Femur (tissue), 1 donor: ENCODE measurements around the gene MAST3.
"Not testable (repeated sequence)": the region's sequence is repeated elsewhere in the genome, so short reads cannot be mapped to it uniquely, and the experiment has no call there.

ENCODE experiments used
- DNase-seq: peaks from one replicate; pipeline ENCODE4 v3.0.0-alpha.2; 2017

Gene MAST3

DNA sequence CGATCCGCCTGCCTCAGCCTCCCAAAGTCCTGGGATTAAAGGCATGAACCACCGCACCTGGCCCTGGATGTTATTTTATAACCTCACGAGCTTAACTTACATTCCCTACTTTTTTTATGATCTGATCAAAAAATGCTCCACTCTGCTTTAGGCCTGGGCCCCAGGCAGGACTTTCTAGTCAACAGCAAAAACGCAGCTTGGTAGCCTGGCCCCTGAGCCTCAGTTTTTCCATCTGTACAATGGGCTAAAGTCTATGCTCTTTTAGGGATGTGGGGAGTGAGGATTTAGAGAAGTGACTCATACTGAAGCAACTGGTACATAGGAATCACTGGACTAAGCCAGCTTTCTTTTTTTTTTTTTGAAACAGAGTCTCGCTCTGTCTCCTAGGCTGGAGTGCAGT, 43.5 kb downstream of the MAST3 start:
- no peak for DNase-seq

DNA sequence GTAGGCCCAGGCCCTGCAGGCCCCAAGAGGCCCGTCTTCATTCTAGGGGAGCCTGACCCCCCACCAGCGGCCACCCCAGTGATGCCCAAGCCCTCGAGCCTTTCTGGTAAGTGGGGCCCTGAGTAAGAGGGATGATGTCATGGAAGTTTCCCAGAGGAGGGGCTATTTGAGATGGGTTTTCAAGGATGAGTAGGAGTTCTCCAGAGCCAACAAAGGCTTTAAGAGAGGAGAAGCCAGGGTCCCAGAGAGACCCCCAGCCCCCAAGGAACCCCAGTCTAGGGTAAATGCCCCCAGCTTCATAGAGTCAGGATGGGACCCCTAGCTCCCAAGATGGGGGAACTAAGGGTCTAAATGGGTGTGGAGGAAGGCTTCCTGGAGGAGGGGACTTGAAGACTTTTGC, 46.3 kb downstream of the MAST3 start:
- no peak for DNase-seq

DNA sequence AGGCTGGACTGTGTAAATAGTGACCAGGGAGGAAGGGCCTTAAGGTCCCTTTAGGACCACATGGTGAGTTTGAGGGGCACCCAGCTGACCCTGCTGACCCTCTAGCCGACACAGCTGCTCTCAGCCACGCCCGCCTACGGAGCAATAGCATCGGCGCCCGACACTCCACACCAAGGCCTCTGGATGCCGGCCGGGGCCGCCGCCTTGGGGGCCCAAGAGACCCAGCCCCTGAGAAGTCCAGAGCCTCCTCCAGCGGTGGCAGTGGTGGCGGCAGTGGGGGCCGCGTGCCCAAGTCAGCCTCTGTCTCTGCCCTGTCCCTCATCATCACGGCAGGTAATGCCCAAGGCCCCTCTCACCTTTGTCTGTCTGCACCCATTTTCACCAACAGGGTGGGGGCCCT, 46.8 kb downstream of the MAST3 start:
- DNase-seq: no peak

DNA sequence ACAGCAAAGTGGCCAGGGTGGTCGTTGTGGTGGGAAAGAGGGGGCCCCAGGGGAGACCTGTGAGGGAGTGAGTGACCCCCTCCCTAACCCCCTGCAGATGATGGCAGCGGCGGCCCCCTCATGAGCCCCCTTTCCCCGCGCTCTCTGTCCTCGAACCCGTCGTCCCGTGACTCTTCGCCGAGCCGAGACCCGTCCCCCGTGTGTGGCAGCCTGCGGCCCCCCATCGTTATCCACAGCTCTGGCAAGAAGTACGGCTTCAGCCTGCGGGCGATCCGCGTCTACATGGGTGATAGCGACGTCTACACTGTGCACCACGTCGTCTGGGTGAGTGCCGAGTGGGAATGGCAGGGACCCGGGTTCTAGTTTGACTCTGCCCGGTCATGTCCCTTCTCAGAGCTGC, 47.3 kb downstream of the MAST3 start:
- DNase-seq: no peak

DNA sequence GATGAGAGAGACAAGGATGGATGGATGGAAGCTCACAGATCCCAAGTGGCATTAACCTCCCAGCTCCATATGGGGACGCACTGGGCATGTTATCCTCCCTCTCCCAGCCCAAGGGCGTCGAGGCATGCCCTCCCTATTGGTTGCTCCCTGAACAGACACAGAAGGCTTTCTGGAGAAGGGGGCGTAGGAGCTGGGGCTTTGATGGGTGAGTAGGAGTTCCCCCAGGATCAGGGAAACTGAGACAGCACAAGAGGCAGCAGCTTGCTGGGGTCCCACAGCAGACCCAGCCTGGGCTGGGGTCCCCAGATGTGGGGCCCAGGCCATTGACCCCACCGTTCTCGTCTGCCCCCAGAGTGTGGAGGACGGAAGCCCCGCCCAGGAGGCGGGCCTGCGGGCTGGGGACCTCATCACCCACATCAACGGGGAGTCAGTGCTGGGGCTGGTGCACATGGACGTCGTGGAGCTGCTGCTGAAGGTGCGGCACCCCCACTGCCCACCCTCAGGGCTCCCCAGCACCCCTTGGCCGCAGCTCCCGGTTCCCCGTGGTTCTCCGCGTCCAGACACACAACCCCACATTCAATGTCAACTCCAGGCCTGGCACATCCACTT, 47.9 kb downstream of the MAST3 start:
- DNase-seq: no peak

DNA sequence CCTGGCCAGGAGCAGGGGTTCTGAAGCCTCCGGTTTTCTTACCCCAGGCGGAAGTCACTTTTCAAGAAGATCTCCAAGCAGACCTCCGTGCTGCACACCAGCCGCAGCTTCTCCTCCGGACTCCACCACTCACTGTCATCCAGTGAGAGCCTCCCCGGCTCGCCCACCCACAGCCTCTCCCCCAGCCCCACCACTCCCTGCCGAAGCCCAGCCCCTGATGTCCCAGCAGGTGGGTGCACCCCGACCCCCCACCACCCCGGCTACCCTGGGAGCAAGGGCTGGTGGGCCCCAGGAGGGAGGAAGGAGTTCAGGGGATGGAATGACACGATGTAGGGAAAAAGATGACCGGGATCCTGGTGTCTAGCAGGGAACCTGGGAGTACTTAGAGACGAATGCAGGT, 49.8 kb downstream of the MAST3 start:
- no peak for DNase-seq

DNA sequence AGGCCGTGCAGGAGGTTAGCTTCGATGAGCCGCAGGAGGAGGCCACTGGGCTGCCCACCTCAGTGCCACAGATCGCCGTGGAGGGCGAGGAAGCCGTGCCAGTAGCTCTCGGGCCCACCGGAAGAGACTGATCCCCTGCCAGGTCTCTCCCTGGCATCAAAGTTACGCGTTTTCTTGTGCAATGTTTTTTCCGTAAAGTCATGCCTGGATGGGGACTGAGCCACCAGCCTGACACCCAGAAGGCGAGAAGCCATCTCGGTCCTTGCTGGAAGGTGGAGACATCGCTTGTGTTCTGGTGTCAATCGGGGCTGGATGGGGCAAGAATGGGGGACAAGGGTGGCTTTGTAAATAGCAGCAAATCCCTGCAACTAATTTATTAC, 52.0 kb downstream of the MAST3 start:
- DNase-seq: peak; percentile 25

DNA sequence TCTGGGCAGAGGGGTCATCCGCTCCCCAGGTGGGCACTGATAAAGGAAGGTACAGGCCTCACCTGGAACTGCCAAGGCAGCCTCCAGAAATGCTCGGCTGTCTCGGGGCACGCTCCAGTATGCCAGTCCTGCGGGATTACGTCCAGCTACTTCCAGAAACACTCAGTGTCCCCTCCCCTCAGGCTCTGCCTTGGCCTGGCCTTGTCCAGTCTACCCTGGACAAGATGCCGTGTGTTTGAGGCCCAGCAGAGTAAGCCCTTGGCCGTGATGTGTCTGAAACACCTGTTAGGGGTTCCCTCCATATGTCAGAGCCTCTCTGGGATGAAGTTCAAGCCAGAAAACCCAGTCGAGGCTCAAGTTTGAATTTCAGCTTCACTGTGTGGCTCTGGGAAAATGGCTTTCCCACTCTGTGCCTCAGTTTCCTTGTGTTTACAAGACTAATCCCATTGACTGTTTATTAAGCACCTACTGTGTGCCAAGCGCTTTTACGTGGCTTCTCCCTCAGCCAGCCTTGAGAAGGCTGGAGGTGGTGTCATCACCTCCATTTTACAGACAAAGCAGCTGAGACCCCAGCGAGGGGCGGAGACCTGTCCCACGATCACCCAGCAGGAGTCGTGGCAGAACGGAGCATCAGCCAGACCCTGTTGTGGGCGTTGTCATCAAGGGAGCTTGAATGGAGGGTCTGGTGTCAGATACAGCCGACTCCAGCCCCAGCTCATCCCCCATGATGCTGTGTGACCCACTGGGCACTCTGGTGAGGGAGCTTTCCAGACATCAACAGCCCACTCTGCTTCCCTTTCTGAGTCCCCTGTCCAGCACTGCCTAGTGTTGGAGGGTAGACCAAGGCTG, 53.4 kb downstream of the MAST3 start:
- DNase-seq: peak; percentile 23

DNA sequence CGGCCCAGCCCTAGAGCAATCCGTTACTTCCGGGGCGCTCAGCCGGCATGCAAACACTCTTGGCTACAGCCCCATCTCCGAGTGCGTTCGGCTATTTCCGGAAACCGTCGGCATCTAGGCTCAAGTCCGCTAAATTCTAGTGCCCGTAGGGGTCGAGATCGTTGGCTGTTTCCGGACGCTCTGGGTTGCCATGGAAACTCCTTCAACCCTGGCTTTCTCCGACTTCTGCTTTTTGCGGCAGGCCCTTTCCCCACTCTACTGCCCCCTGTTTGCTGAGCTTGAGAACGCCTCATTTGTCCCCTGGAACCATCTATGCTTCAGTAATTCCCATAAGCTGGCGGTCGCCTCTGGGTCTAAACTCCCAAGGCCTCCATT, 54.9 kb downstream of the MAST3 start:
- DNase-seq: peak; percentile 97

DNA sequence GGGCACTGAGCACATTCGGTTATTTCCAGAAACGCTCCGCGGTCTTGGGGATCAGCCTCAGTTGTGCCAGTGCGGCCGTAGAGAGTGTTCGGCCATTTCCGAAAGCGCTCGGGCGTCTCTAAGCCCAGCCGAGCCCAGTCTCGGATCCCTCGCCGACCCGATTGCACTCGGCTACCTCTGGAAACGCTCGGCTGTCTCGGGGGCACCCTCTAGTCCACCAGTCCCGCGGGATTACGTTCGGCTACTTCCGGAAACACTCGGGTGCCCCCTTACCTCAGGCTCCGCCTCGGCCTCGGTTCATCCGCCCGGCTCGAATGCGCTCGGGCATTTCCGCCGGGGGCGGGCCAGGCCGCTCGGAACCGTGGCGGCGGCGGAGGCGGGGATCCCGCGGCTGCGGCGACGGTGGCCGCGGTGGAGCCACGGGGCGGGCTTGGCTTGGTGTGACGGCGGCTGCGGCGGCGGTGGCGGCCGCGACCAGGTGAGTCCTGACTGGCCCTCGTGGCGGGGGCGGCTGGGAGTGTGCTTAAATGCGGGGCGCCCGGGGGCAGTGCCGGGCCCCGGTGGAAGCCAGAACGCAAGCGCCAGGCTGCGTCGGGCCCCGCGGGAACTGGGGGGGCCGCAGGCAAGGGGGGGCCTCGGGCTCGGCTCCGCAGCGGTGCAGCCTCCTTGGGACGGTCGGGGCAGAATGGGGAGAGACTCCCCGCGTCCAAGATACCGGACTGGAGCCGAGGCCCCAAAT, 55.4 kb downstream of the MAST3 start, which contains the start of gene PIK3R2:
Gene PIK3R2, plus strand, starts transcription at position 347 of the 739 bp plus-strand sequence. CDS start 2,717 bp downstream, outside the sequence.
- peak; percentile 99 for DNase-seq

DNA sequence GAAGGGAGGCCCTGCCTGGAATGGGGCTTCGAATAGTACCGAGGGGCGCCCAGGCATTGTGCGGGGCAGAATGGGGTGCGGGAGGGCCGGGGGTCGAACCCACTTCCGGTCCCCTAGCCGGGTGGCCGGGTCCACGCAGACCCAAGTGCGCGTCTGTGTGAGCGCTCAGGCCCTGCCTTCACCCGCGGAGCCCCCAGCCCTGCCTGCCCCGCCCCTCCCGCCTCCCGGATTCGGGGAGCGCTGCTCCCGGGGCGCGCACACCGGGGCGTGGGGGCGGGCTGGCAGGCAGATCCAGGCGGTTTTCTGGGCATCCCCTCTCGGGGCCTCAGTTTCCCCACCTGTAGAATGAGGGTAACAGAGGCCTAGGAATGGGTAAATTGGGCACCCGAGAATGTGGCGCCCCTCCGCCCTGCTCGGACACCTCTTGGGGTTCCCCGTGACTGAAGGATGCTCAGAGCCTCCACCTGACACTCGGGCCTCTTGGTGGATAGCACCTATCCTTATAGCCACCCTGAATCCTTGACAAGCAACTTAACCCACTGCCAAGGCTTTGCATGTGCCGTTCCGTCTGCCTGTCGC, 56.1 kb downstream of the MAST3 start:
- peak; percentile 56 for DNase-seq

DNA sequence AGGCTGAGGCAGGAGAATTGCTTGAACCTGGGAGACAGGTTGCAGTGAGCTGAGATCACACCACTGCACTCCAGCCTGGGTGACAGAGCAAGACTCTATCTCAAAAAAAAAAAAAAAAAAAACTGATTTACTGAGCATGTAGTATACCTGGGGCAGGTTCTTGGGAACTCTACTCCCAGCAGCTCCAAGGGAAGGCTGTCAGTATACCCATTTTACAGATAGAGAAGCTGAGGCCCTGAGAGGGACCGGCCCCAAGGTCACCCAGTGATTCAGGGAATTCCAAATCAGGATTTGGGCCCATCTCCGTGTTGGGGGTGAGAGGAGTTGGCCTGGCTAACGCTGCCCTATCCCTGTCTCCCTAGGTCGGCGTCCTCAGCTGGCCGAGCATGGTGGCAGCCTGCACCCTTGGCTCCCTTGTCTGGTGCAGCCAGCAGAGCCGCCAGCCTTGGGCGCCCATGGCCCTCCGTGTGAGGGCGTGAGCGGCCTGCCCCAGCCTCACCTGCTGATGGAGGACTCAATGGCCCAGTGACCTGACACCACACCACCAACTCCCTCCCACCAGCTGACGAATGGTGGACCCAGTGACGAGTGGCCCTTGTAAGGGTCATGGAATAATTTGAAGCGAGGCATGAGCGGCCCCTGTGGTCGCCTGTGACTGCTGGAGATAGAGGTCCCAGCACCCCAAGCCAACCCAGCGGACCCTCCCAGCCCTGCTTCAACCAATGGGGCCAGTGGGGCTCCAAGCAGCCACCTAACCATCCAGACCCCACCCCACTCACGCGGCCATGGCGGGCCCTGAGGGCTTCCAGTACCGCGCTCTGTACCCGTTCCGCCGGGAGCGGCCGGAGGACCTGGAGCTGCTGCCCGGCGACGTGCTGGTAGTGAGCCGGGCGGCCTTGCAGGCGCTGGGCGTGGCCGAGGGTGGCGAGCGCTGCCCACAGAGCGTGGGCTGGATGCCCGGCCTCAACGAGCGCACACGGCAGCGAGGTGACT, 57.8 kb downstream of the MAST3 start:
- peak; percentile 20 for DNase-seq

DNA sequence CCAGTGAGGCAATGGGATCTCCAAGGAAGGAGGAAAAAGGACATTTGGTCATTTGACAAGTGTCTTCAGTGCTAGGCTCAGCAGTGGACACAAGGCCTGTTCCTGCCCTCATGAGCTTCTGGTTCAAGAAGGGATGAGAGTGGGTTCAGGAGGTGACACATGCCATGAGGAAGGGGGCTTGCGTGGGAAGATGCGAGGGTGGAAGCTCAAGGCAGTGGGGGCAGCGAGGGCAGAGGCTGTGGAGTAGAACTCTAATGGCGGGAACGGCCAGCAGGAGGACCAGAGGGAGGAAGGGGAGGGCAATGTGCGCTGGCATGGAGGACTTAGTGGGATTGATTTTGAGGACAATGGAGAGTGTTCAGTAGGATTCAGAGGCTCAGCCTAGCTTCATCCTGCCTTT, 58.7 kb downstream of the MAST3 start:
- DNase-seq: no peak

DNA sequence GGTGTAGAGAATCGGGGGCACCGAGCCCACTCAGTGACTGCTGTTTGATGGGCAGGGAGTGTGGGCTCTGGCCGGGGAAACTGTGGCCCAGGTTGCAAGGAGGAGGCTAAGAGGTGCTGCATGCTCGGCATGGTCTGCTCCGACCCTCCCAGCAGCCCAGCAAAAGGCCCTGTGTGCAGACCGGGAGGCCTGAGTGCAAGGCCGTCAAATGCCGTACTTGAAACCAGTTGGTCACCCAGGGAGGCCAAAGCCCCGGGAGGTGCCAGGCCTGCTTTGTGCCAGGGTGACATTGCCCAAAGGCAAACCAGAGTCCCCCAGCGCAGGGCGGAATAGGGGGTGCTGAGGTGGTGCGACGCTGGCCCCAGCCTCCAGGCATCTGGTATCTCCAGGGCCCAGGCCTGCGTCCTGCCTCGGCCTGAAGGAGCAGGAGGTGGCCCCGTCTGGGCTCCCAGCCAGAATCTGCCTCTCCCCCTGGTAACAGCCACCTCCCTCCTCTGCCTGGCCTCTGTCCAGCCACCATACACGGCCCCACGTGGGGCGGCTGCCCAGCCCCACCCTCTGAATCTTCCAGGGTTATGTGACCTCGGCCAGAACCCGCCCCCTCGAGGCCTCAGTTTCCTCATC, 59.4 kb downstream of the MAST3 start:
- peak; percentile 92 for DNase-seq

DNA sequence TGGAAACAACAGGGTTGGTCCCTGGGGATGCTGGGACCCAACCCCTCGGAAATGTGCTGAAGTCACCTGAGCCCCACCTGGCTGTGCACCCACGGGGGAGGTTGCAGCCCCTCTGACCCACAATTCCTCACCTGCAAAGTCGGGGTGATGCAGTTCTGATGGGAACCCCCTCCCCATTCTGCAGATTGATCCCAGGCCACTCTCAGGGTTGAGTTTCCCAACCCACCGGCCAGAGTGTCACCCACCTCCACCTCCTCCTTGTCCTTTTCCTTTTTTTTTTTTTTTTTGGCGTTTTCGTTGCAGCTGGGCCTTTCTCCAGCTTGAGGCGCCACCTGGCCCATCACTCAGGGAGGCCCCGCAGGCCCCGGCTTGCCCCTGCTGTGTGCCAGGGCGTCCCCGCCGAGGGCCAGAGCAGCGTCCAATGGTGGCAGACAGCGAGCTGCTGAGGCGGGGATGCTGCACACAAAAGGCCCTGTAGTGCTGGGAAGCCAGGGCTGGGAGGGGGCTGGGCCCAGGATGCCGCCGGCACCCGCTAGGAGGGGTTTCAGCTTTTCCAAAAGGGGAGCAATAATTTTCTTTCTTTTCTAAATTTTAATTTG, 60.0 kb downstream of the MAST3 start:
- DNase-seq: peak; percentile 84

DNA sequence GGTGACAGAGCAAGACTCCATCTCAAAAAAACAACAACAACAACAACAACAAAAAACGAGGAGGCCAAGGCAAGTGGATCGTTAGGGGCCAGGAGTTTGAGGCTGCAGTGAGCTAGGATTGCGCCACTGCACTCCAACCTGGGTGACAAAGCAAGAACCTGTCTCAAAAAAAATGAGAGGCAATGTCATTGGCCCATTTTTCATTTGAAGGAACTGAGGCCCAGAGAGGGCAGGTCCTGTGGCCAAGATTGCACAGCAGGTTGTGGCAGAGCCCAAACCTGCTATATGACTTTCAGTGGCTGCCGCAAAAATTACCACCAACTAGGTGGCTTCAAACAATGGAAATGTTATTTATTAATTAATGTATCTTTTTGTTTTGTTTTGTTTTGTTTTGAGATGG, 60.9 kb downstream of the MAST3 start:
- DNase-seq: no peak

DNA sequence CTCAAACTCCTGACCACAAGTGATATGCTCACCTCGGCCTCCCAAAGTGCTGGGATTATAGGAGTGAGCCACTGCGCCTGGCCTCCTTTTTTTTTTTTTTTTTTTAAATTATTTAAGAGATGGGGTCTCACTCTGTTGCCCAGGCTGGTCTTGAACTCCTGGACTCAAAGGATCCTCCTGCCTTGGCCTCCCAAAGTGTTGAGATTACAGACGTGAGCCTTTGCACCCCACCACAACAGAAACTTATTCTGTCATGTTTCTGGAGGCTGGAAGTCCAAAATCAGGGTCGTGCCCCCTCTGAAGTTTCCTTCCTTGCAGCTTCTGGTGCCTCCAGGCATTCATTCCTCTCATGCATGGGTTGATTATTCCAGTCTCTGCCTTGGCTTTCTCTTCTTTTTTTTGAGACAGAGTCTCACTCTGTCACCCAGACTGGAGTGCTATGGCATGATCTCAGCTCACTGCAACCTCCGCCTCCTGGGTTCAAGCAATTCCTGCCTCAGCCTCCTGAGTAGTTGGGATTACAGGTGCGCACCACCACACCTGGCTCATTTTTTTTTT, 61.6 kb downstream of the MAST3 start:
- DNase-seq: not testable (repeated sequence)

DNA sequence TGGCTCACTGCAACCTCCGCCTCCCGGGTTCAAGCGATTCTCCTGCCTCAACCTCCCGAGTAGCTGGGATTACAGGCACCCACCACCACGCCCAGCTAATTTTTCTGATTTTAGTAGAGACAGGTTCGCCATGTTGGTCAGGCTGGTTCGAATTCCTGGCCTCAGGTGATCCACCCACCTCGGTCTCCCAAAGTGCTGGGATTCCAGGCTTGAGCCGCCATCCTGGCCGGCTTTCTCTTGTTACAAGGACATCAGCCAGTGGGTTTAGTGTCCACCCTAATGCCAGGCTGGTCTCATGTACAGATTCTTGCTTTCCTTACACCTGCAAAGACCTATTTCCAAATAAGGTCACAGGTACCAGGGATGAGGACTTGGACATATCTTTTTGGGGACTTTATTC, 62.2 kb downstream of the MAST3 start:
- no peak for DNase-seq

DNA sequence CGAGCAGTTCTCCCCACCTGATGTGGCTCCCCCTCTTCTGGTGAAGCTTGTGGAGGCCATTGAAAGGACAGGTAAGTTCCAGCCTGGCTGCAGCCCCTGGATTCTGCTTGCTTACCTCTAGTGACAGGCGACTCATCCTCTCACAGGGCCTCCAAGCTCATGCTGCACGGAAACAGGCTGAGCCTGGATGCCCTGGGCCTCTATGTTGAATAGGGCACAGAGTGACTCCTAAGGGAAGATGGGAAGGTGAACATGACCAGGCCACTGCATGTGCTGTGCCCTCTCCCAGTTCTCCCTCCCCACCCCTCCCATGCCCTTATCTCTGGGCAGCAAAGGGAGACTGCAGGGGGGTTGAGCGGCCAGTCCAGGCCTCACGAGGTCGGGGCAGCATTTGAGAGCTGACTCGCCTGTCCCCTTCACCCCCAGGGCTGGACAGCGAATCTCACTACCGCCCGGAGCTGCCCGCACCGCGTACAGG, 63.0 kb downstream of the MAST3 start:
- no peak for DNase-seq

DNA sequence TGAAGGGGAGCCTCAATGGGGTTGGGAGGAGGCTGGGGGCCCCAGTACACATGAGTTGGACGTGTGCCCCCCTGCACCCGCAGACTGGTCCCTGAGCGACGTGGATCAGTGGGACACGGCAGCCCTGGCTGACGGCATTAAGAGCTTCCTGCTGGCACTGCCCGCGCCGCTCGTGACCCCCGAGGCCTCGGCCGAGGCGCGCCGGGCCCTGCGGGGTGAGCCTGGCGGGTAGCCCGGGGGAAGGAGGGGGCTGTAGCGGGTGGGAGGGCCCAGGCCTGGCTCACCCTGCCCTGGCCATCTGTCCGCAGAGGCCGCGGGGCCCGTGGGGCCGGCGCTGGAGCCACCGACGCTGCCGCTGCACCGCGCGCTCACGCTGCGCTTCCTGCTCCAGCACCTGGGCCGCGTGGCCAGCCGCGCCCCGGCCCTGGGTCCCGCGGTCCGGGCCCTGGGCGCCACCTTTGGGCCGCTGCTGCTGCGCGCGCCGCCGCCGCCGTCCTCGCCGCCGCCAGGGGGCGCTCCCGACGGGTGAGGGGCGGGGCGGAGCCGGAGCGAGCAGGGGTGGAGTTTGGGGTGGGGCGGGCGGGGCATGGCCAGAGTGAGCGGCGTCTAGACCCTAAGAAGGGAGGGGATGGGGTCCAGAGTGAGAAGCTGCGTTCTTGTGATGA, 63.5 kb downstream of the MAST3 start:
- peak; percentile 84 for DNase-seq
